ENCODE results near the gene DNAJC12.

DNA sequence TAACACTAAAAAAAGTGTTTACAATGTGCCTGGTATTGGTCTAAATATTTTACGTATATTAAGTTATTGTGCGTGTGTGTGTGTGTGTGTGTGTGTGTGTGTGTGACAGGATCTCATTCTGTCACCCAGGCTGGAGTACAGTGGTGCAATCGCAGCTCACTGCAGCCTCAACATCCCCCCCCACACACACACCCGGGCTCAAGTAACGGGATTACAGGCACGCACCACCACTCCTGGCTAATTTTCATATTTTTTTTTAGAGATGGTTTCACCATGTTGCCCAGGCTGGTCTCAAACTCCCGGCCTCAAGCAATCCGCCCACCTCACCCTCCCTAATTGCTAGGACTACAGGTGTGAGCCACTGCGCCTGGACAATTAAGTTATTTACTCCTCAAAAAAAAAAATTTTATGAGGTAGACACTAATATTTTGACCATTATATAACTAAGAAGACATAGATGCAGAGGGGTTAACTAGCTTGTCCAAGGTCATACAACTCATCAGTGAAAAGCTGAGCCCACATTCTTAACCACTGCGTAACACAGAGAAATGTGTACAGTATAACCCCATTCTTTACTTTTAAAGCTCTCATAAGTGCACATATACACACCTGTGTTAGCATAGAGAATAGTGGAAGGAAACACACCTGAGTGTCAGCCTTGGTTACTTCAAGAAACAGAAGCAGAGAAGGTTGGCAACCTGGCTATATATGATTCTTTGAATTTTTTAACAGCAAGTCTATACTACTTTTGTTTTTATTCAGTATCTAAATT, 35.0 kb downstream of the DNAJC12 start:
- TF ChIP-seq, protein P1, sequence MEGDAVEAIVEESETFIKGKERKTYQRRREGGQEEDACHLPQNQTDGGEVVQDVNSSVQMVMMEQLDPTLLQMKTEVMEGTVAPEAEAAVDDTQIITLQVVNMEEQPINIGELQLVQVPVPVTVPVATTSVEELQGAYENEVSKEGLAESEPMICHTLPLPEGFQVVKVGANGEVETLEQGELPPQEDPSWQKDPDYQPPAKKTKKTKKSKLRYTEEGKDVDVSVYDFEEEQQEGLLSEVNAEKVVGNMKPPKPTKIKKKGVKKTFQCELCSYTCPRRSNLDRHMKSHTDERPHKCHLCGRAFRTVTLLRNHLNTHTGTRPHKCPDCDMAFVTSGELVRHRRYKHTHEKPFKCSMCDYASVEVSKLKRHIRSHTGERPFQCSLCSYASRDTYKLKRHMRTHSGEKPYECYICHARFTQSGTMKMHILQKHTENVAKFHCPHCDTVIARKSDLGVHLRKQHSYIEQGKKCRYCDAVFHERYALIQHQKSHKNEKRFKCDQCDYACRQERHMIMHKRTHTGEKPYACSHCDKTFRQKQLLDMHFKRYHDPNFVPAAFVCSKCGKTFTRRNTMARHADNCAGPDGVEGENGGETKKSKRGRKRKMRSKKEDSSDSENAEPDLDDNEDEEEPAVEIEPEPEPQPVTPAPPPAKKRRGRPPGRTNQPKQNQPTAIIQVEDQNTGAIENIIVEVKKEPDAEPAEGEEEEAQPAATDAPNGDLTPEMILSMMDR (IDR thresholded peaks at IDR 0.05), result no peak
- no peak for TF ChIP-seq POLR2A (IDR thresholded peaks at IDR 0.05)
